Osteocyte (in vitro differentiated cells): ENCODE measurements around the gene PPFIA1. TPM values are rescaled to one million over a fixed set of nuclear protein-coding genes. Genes with fewer than 3 reads are reported as not detected.

ENCODE experiments used
- DNase-seq: peaks from one replicate; pipeline ENCODE4 v3.0.0; 2021; ENCODE audit warnings: mixed read lengths; ENCODE audit not compliant: unreplicated experiment; ENCODE audit errors: extremely low spot score
- H3K27ac Mint-ChIP-seq: one replicate; pipeline ENCODE4 v1.8.0; 2021; ENCODE audit warnings: mild to moderate bottlenecking, mixed read lengths; ENCODE audit not compliant: unreplicated experiment
- H3K27me3 Mint-ChIP-seq: one replicate; pipeline ENCODE4 v1.8.0; 2021; ENCODE audit warnings: mixed read lengths; ENCODE audit not compliant: unreplicated experiment
- H3K36me3 Mint-ChIP-seq: one replicate; pipeline ENCODE4 v1.8.0; 2021; ENCODE audit warnings: mixed read lengths; ENCODE audit not compliant: unreplicated experiment
- H3K4me1 Mint-ChIP-seq: one replicate; pipeline ENCODE4 v1.8.0; 2021; ENCODE audit warnings: mixed read lengths; ENCODE audit not compliant: unreplicated experiment
- H3K4me3 Mint-ChIP-seq: one replicate; pipeline ENCODE4 v1.8.0; 2021; ENCODE audit warnings: mild to moderate bottlenecking, moderate library complexity, mixed read lengths; ENCODE audit not compliant: unreplicated experiment
- H3K9me3 Mint-ChIP-seq: one replicate; pipeline ENCODE4 v1.8.0; 2021; ENCODE audit warnings: mixed read lengths; ENCODE audit not compliant: unreplicated experiment
- CTCF ChIP-seq: fragments of 200-600 bp; sonication (generic); IDR thresholded peaks from 2 replicates; pipeline ENCODE4 v1.5.0; 2021; ENCODE audit warnings: antibody characterized with exemption, mild to moderate bottlenecking, moderate library complexity
- total RNA-seq: library from RNA; stranded (reverse); gene quantifications from 2 replicates; pipeline ENCODE4 v1.2.1, GENCODE V29; 2021

The PPFIA1 gene
- total RNA-seq, 1 donor from 2014 or later: 70.4 TPM

- H3K4me1 Mint-ChIP-seq: peaks cover 11% of the 10 kb centered on the region
- H3K4me3 Mint-ChIP-seq: no peak overlapping the region
- no peak for TF ChIP-seq CTCF
- H3K9me3 Mint-ChIP-seq: no peaks in the 10 kb centered on the region
- no peak for DNase-seq
- no peaks in the 10 kb centered on the region for H3K27me3 Mint-ChIP-seq
- H3K27ac Mint-ChIP-seq: no peak overlapping the region
- H3K36me3 Mint-ChIP-seq: peaks cover 2% of the 10 kb centered on the region
These were observed 123.9 kb downstream of the PPFIA1 start for GRCh38 chr11:70394211-70394950.

GRCh38 chr11:70397336-70397982, 127.0 kb downstream of the PPFIA1 start:
- no peaks in the 10 kb centered on the region for H3K27me3 Mint-ChIP-seq
- no peak for DNase-seq

GRCh38 chr11:70397983-70398833, 127.7 kb downstream of the PPFIA1 start, which contains the start of gene CTTN:
CTTN (plus strand) TSS chr11:70398529; CDS start chr11:70407298, 8,769 bp downstream.
- no peak for TF ChIP-seq CTCF
- no peaks in the 10 kb centered on the region for H3K27me3 Mint-ChIP-seq
- DNase-seq: peak; percentile 94

More at GRCh38 chr11:70397336-70397982, 127.0 kb downstream of the PPFIA1 start:
- H3K36me3 Mint-ChIP-seq: peaks cover 3% of the 10 kb centered on the region
- H3K9me3 Mint-ChIP-seq: no peaks in the 10 kb centered on the region
- H3K4me3 Mint-ChIP-seq: peak overlapping the region; percentile 92
- H3K4me1 Mint-ChIP-seq: peaks cover 25% of the 10 kb centered on the region
- TF ChIP-seq CTCF: no peak
- H3K27ac Mint-ChIP-seq: peak overlapping the region; percentile 78

GRCh38 chr11:70398834-70399680, 128.6 kb downstream of the PPFIA1 start:
- H3K27ac Mint-ChIP-seq: peak overlapping the region; percentile 93
- no peaks in the 10 kb centered on the region for H3K27me3 Mint-ChIP-seq
- H3K9me3 Mint-ChIP-seq: no peaks in the 10 kb centered on the region
- H3K4me3 Mint-ChIP-seq: peak overlapping the region; percentile 81
- DNase-seq: no peak
- H3K36me3 Mint-ChIP-seq: peaks cover 3% of the 10 kb centered on the region
- TF ChIP-seq CTCF: no peak
- H3K4me1 Mint-ChIP-seq: peaks cover 26% of the 10 kb centered on the region

More at GRCh38 chr11:70397983-70398833, 127.7 kb downstream of the PPFIA1 start, which contains the start of gene CTTN:
- Mint-ChIP-seq H3K27ac (peak within 1 kb of the TSS; percentile 93), H3K4me3 (peak within 1 kb of the TSS; percentile 92), H3K36me3 (peaks cover 3% of the 10 kb centered on the region), H3K4me1 (peaks cover 26% of the 10 kb centered on the region), H3K9me3 (no peaks in the 10 kb centered on the region)
